H54 (cell line): ENCODE results near the gene CPXM1.

Source experiments
- DNase-seq: peaks from one replicate; pipeline ENCODE4 v3.0.0; 2011; ENCODE audit warnings: low spot score, mixed read lengths; ENCODE audit not compliant: insufficient read length
- FAIRE-seq: peaks from 3 replicates; lab custom pipeline; 2011; peaks lifted over from hg19 to GRCh38; lab: Jason Lieb, UNC
- POLR2A ChIP-seq: IDR thresholded peaks from 2 replicates; pipeline ENCODE4 v1.6.1; 2011; ENCODE audit warnings: low read depth, mild to moderate bottlenecking, low read length

The CPXM1 gene

DNA sequence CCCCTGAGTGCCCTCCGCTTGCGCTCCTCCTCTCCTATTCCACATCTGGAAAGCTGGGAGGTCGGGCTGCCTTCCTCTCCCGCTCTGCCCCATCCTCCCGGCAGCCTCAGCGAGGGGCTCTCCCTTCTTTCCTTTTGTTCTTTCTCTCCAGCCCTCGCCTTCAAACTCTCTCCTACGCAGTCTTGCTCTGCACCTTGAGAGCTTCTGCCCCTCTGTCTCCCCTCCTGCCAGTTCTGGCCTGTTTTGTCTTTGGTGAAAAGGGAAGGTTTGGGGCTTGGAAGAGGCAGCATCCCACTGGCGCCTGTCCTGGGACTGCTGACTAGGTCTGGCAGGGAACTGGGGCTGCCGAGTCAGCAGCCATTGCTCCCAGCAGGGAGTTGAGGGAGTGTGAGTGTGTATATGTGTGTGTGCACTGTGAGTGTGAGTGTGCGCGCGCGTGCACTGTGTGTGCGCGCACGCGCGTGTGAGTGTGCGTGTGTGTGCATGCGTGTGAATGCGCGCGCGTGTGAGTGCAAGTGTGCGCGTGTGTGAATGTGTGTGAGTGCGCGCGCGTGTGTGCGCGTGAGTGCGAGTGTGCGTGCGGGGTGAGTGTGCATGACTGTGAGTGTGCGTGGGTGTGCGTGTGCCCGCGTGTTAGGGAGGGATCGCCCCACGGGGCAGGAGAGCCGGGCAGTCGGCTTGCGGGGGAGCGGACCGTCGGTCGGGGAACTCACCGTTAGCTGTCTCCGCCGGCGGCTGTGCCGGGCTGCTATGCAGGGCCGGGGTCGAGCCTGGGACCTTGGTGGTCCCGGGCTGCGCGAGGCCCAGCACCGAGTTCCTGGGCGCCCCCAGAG, 523 bp downstream of the CPXM1 start:
- peak; percentile 15; the same call in 1 of the 2 replicates for TF ChIP-seq POLR2A
- DNase-seq (no peak), FAIRE-seq (no peak)

DNA sequence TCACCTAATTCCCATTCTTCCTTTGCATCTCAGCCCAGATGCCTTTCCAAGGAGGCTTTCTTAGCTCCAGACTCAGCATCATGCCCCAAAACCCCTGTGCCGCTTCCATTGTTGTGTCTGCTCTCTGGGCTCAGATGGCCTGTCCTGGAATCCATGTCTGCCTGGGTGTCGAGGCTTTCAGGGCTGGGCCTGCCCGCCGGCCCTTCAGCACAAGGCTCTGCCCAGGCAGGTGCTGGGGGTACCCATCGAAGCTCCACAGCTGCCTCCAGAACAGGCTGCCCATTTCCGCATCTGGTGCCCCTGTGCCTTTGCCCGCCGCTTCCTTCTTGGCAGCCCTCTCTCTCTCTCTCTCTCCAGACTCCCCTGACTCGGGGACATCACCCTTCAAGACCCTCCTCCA, 1.2 kb downstream of the CPXM1 start:
- DNase-seq (no peak), FAIRE-seq (no peak)
- no peak for TF ChIP-seq POLR2A

DNA sequence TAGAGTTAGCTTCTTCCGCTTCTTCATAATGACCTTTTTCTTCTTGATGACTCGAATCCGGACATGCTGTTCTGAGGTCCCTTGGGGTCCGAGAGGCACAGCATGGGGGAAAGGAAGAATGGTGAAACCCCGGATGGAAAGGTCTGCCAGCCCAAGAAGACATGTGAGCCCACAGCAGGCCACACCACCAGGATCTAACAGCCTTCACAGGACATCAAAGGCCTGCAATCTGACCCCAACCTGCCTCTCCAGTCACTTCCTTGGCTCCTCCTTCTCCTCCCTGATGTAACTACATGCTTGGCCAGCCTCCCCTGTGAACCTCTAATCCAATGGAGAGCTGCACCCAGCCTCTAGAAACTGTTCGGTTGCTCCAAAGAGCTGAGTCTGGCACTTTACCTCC, 1.6 kb downstream of the CPXM1 start:
- no peak for TF ChIP-seq POLR2A
- FAIRE-seq: no peak
- DNase-seq: peak; percentile 49

DNA sequence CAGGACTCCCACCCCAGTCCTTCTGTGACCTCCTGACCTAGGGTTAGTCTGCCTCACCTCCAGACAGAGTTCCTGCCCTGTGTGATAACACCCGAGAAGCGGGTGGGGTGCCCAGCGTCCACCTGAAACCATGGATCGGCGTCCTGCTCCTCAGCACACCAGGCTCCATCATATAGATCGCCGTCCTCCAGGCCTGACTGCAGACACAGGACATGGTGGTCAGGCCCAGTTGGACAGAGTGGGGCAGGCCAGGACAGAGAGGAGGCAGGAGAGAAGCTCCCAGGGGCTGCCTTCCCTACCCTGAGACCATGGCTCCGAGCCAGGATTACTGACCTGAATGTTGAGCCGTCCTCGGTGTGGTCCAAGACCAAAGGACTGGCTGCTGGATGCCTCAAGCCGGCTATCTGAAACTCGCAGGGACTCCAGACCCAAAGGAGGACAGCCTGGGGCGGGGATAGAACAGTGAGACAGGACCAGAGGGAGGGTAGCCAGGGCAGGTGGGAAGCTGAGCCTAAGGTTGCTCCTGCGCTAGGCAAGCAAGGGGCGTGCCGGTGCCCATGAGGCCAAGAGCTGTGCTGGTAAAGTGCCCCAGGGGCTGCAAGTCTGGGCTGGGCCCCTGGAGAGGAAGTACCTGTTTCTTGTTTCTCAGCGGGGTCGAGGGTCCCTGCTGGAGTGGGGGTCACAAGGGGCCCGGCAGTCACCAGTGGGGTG, 2.2 kb downstream of the CPXM1 start:
- TF ChIP-seq POLR2A: no peak
- DNase-seq (no peak), FAIRE-seq (no peak)

DNA sequence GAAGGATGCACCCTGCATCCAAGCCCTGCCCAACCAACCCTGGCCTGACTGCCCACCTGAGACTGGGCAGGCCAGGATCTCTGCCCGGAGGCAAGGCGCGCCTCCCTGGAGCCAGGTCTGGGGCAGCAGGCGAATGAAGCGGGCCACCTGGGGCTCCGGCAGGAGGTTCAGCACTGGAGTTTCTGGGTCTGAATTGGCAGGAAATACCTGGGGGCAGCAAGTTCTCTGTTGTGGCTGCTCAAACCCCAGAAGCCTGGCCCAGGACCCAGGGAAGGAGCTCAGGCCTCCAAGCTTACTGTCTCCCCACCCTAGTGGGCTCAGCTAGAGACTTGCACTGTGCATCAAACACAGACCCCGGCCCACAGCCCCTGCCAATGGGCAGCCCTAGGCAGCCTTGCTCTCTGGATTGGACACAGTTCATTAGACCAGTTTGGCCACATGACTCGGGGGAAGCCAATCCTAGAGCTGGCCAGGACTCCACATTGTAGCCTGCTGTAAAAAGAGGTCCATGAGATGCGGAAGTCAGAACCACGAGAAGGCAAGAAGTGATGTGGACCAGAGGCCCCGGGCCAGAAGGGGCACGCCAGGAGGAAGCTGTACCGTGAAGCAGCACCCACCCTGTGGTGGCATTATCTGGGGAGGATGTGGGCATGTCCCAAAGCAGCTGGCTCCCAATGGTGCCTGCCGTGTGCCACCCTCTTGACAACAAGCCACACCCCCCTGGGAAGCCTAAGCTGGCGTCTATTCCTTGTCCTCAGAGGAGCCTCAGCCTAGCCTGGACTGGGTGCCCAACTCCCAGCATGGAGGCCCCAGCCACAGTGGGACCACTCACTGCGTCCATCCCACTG, 3.1 kb downstream of the CPXM1 start:
- DNase-seq: no peak
- no peak for FAIRE-seq
- no peak for TF ChIP-seq POLR2A

DNA sequence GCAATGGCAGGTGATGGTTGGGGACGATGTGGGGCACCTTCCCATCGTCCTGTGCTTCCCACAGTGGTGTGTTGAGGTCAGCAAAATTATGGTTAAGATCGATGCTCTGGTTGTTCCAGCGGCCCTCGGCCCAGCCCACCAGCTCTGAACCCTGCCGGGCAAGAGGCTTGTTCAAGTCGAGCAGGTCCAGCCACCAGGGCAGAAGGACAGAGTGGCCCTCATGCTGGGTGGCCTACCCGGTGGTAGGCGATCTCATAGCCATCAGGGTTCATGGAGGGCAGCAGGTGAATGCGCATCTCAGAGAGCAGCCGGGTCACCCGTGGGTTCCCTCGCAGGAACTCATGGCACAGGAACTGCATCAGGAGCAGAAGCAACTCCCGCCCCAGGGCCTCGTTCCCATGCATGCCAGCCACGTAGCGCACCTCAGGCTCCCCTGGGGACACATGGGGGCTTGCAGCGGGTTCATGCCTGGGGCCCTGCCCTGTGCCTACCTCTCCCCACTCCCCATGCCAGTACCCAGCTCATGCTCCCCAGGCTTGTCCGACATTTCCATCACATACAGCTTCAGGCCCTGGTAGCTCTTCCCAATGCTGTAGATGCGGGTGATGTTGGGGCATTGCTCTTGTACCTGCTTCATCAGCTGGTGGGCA, 4.3 kb downstream of the CPXM1 start:
- FAIRE-seq (no peak), DNase-seq (no peak)
- TF ChIP-seq POLR2A: no peak

DNA sequence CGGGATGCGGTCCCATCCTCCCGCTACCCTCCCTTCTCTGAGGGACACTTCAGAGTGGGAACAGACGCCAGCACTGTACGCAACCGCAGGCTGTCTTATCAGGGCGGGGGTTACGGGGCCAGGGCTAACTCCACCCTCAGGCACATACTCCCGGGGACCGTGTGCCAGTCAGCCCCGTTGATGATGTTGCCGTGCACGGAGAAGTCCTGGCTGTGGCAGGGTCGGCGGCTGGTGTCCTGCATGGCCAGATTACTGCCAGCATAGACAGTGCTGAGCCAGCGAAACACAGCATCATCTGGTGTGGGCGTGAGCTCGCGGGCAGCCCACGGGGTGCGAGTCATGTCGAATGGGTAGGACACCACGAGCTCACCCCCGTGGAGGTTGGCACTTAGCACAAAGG, 5.0 kb downstream of the CPXM1 start:
- TF ChIP-seq POLR2A: no peak
- DNase-seq (no peak), FAIRE-seq (no peak)

DNA sequence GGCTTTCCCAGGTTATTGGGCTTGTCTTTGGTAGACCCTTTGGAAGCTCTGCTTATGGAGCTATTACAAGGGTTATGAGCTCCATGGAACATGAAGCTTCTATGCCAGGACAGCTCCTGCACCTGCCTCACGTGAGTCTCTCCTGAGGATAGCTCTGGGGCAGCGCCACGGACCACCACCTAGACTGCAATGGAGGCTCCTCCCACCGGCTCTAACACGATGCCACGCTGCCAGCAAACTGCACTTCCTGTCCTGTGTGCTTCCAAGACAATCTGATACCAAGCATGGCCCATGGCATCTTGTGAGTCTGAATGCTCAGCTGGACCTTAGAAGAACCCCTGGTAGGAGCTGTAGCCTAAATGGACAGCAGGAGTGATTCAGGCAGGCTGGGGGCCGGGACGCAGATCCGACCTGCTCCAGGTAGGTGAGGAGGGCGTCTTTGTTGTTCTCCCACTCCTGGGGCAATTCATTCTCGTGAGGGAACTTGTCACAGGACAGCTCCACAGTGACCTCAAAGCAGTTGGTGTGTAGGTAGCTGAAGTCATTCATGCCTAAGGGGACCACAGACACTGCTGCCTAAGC, 5.5 kb downstream of the CPXM1 start:
- DNase-seq (no peak), FAIRE-seq (no peak)
- no peak for TF ChIP-seq POLR2A

DNA sequence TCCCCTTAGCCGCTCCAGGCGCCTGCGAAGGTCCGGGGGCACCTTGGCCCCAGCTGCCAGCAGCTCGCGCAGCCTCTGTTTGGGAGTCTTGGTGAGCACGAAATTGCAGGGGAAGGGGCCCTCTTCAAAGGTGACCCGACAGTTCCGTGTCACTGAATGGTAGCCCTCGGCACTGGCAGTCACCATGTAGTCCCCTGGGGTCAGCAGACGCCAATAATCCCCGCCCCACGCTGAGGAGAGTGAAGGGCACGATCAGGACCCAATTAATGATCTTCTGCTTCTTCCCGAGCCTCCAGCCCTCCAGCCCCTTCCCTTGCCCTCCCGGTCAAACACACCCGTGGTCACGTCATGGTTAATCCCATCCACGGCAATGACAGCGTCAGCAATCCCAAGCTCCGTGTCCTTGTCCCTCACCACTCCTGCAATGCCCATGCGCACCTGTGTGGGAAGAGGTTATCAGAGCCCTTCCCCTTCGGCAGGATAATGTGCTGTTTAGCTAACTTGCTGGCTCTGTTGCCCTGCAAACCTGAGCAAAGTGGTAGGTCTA, 6.2 kb downstream of the CPXM1 start:
- FAIRE-seq (no peak), DNase-seq (no peak)
- TF ChIP-seq POLR2A: no peak

DNA sequence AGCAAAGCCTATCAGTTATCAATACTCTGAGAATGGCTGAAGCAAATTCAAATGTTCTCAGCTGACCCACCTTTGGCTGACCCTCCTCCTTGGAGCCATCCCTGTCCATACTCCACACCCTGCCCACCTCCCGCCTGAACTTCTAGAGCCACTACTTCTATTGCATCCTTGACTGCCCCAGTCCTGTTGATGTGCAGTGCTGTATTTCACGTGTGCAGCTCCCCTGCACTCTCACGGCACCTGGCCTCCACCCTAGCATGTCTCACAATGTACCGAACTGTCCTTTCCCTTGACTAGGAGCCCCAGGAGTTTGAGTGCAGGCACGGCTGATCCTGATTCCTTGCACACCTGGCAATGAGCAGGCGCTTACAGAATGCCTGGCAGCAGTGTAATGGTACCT, 7.0 kb downstream of the CPXM1 start:
- TF ChIP-seq POLR2A: no peak
- FAIRE-seq (no peak), DNase-seq (no peak)

DNA sequence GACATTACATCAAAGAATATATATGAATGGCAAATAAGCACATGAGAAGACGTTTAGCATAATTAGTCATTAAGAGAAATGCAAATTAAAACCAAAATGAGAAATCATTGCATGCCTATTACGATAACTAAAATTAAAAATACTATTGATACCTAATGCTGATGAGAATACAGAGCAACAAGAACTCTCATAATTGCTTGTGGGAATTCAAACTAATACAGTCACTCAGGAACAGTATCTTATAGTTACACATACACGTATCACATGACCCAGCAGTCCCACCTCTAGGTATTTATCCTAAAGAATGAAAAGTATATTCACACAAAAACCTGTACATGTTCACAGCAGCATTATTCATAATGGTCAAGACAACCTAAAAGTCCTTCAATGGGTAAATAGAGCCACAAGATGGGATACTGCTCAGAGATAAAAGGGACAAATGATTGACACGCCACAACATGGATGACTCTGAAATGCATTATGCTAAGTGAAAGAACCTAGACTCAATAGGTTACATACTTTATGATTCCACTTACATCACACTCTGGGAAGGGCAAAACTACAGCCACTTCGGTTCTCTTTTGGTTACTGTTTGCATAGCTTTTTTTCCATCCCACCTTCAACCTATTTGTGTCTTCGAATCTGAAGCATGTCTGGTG, 16.4 kb downstream of the CPXM1 start:
- TF ChIP-seq POLR2A: no peak
- no peak for FAIRE-seq
- DNase-seq: no peak

DNA sequence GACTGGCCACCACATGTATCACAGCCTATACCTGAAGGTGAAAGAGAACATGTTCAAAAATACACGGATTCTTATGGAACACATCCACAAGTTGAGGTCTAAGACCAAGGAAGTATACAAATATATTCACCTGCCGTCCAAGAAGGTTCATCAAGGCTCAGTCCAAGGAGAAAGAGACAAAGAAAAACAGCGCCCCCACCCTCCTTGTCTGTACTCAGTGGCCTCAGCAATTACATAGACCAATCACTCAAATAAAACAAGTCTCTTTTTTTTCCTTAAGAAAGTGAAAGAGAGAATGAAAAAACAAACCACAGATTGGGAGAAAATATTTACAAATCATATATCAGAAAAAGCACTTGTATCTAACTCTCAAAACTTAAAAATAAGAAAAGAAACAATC, 19.5 kb downstream of the CPXM1 start:
- DNase-seq (no peak), FAIRE-seq (no peak)
- TF ChIP-seq POLR2A: no peak

DNA sequence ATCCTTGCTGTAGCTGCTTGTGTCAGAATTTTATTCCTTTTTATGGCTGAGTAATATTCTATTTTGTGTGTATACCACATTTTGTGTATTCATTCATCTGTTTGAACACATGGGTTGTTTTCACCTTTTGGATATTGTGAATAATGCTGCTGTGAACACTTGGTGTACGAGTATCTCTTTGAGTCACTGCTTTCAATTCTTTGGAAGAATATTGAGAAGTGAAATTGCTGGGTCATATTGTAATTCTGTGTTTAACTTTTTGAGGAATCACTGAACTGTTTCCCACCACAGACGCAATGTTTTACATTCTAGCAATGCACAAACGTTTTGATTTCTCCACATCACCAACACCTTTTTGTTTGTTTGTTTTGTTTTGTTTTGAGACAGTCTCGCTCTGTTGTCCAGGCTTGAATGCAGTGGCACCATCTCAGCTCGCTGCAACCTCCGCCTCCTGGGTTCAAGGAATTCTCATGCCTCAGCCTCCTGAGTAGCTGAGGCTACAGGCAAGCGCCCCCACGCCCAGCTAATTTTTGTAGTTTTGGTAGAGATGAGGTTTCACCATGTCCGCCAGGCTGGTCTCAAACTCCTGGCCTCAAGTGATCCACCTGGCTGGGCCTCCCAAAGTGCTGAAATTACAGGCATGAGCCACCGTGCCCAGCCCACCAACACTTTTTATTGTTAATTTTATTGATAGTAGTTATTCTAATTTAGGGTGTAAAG, 21.7 kb downstream of the CPXM1 start:
- no peak for FAIRE-seq
- TF ChIP-seq POLR2A: no peak
- DNase-seq: no peak
